KOPT-K1 (cell line): ENCODE data around the gene EPYC.

ENCODE experiments used
- H3K27ac ChIP-seq: fragments of 200-600 bp; sonication (generic); 2 replicates; pipeline ENCODE4 v1.5.1; 2016; ENCODE audit warnings: antibody characterized with exemption, mild to moderate bottlenecking, low read depth, low read length; ENCODE audit not compliant: poor library complexity, severe bottlenecking
- H3K36me3 ChIP-seq: fragments of 200-600 bp; sonication (generic); 2 replicates; pipeline ENCODE4 v1.5.1; 2017; ENCODE audit warnings: antibody characterized with exemption, mild to moderate bottlenecking, low read length, moderate library complexity; ENCODE audit not compliant: insufficient read depth
- H3K9me3 ChIP-seq: fragments of 200-600 bp; sonication (generic); 2 replicates; pipeline ENCODE4 v1.5.1; 2017; ENCODE audit warnings: antibody characterized with exemption, low read length, mild to moderate bottlenecking; ENCODE audit not compliant: insufficient read depth, poor library complexity, severe bottlenecking

EPYC gene

DNA sequence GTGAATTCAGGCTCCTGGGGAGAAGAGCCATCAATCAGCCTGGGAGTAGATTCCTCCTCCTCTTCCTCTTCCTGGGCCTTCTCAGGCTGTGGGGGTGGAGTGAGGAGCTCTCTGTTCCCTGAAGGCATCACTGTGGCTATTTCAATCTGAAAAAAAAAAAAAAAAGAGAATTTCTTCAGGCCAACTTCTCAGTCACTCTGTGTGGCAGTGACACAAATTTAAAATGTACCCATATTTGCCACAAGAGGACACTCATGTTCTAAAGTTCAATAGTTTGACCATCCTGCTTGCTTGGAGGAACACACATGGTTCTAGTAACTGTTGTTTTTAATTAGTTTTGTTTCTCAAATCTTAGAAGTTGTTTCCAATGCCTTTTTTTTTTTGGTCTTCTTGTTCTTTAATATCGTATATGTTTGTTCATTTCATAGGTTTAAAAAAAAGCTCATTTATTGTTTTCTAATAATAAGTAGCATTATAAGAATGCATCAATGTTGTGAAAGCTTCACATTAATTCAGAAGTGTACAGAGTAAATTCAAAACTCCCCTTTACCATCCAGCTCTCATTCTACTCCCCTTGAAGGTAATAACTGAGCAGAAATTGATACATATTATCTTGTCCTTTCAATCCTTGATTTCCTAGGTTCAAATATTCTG lies 26.5 kb downstream of the EPYC start:
- Histone ChIP-seq H3K9me3 (no peaks in the 10 kb centered on the region), H3K36me3 (no peaks in the 10 kb centered on the region), H3K27ac (no peak overlapping the region)

- Histone ChIP-seq H3K27ac (no peak overlapping the region), H3K36me3 (no peaks in the 10 kb centered on the region), H3K9me3 (no peaks in the 10 kb centered on the region)
These were observed 27.5 kb downstream of the EPYC start for GRCh38 chr12:90977224-90977623.

GRCh38 chr12:90974286-90974685 lies 30.5 kb downstream of the EPYC start:
- Histone ChIP-seq H3K9me3 (no peaks in the 10 kb centered on the region), H3K36me3 (no peaks in the 10 kb centered on the region), H3K27ac (no peak overlapping the region)

GRCh38 chr12:90972226-90972625 lies 32.5 kb downstream of the EPYC start:
- Histone ChIP-seq H3K36me3 (no peaks in the 10 kb centered on the region), H3K27ac (no peak overlapping the region), H3K9me3 (no peaks in the 10 kb centered on the region)

GRCh38 chr12:90970911-90971310 lies 33.9 kb downstream of the EPYC start:
- H3K9me3 ChIP-seq, result no peaks in the 10 kb centered on the region
- no peak overlapping the region for H3K27ac ChIP-seq
- H3K36me3 ChIP-seq, result no peaks in the 10 kb centered on the region

DNA sequence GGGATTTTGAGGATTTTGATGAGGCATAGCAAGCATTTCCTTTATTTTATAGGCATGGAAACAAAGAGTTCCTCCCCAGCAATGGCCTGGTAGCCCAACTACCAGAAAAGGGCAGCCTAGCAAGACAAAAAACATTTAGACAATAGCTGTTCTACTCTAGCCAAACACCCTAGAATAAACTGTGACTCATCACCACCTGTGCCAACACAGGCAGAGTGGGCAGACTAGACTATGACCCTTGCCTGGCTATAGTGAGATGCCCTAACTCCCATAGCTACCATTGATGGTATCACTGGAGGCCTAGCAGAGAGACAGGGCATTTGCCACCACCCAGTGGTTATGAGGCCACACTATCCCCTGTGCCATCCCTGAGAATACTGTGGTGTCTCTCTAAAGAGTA lies 34.3 kb downstream of the EPYC start:
- H3K36me3 ChIP-seq, result no peaks in the 10 kb centered on the region
- no peak overlapping the region for H3K27ac ChIP-seq
- H3K9me3 ChIP-seq, result no peaks in the 10 kb centered on the region

- H3K36me3 ChIP-seq, result no peaks in the 10 kb centered on the region
- no peaks in the 10 kb centered on the region for H3K9me3 ChIP-seq
- no peak overlapping the region for H3K27ac ChIP-seq
These were observed 34.9 kb downstream of the EPYC start for GRCh38 chr12:90969851-90970250.

GRCh38 chr12:90969346-90969745 lies 35.4 kb downstream of the EPYC start:
- Histone ChIP-seq H3K27ac (no peak overlapping the region), H3K9me3 (no peaks in the 10 kb centered on the region), H3K36me3 (no peaks in the 10 kb centered on the region)

DNA sequence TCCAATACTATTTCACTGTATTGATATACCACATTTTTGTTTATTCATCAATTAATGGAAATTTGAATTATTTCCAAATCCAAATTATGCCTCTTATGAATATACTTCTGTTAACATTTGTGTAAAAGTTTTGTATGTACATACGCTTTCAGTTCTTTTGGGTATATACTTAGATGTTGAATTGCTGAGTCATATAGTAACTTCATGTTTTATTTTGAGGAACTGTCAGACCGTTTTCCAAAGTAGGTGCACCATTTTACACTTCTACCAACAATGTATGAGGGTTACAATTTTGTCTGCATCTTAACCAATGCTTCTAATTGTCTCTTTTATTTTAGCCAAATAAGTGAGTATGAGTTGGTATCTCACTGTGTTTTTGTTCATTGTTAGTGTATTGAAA lies 39.6 kb downstream of the EPYC start:
- no peaks in the 10 kb centered on the region for H3K36me3 ChIP-seq
- no peaks in the 10 kb centered on the region for H3K9me3 ChIP-seq
- H3K27ac ChIP-seq, result no peak overlapping the region

GRCh38 chr12:90964616-90965015 lies 40.2 kb downstream of the EPYC start:
- H3K36me3 ChIP-seq, result no peaks in the 10 kb centered on the region
- H3K9me3 ChIP-seq, result no peaks in the 10 kb centered on the region
- H3K27ac ChIP-seq, result no peak overlapping the region

GRCh38 chr12:90963946-90964345 lies 40.8 kb downstream of the EPYC start:
- no peaks in the 10 kb centered on the region for H3K9me3 ChIP-seq
- H3K27ac ChIP-seq, result no peak overlapping the region
- no peaks in the 10 kb centered on the region for H3K36me3 ChIP-seq

- H3K27ac ChIP-seq, result no peak overlapping the region
- no peaks in the 10 kb centered on the region for H3K36me3 ChIP-seq
- no peaks in the 10 kb centered on the region for H3K9me3 ChIP-seq
These were observed 43.6 kb downstream of the EPYC start for GRCh38 chr12:90961154-90961553.

DNA sequence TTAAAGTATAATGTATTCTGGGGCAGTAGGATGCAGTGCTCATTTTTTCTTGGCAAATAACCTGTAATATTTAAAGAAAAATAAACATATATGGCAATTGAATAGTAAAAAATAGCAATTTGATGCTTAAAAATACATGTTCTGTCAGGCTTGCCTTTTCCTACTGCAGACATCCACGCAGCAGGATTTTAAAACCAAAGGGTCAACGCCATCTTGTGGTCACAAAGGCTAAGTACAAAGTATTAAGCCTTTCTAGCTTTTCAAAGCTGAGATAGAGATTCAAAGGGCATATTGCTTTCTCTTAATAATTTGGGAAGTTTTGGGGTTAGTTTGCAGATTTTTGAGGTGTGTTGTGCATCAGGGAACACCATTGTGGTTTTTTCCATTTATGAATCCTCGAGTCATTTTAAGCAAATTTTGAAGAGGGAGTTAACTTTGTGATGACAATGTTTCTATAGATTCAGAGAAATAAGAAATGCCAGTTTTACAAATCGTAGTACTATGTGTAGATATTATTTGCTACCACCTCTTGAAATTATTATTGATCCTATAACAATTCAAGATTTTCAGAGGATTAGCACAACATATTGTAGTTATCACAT lies 45.1 kb downstream of the EPYC start:
- no peaks in the 10 kb centered on the region for H3K9me3 ChIP-seq
- H3K27ac ChIP-seq, result no peak overlapping the region
- no peaks in the 10 kb centered on the region for H3K36me3 ChIP-seq

GRCh38 chr12:90959032-90959431 lies 45.7 kb downstream of the EPYC start:
- no peaks in the 10 kb centered on the region for H3K36me3 ChIP-seq
- H3K9me3 ChIP-seq, result no peaks in the 10 kb centered on the region
- no peak overlapping the region for H3K27ac ChIP-seq

- H3K9me3 ChIP-seq, result no peaks in the 10 kb centered on the region
- no peaks in the 10 kb centered on the region for H3K36me3 ChIP-seq
- no peak overlapping the region for H3K27ac ChIP-seq
These were observed 46.4 kb downstream of the EPYC start for GRCh38 chr12:90958347-90958746.

DNA sequence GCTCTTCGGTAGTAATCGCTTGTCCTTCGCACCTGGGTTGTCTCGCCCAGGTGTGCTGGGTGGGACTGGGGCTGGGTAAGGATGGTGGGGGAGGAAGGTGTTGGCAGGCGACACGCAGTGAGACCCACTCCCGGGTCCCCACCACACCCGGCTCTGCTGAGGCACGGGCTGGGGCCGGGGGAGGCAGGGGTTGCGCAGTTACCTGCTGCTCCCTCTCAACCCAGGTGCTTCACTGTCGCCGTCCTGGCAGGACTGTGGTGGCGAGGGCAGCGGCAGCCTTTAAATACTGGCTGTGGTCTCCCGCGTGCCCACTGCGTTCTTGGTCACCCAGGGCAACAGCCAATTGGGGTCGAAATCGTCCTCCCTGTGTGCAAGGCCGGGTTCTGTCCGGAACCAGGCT lies 49.9 kb downstream of the EPYC start, which contains the start of gene CCER1:
Gene CCER1 (minus strand): TSS at position 256 of the 400 bp plus-strand sequence. CDS start 434 bp downstream, outside the sequence.
- Histone ChIP-seq H3K36me3 (no peaks in the 10 kb centered on the region), H3K27ac (no peak within 1 kb of the TSS), H3K9me3 (no peaks in the 10 kb centered on the region)
